ENCODE results near the gene GRIA1.

GRIA1 gene

DNA sequence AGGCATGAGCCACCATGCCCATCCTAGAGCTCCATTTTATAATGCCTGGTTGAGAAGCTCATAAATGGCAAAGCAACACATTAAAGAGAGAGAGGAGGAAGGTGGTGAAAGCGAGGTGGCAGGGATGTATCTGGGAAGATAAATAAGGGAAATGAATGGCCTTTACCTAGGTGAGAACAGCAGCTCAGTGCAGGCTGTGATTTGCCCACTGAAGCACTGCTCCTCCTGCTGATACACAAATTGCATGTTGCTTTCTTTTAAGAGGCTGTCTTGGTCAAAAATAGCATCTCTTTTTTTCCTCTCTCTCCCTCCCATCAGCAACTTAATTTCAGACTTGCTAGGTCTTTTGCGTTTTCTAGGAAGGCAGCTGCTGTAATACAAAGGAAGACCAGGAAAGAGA lies 289.4 kb downstream of the GRIA1 start:
- DNase-seq (ENCODE audit: low read depth, low spot score) = no peak

DNA sequence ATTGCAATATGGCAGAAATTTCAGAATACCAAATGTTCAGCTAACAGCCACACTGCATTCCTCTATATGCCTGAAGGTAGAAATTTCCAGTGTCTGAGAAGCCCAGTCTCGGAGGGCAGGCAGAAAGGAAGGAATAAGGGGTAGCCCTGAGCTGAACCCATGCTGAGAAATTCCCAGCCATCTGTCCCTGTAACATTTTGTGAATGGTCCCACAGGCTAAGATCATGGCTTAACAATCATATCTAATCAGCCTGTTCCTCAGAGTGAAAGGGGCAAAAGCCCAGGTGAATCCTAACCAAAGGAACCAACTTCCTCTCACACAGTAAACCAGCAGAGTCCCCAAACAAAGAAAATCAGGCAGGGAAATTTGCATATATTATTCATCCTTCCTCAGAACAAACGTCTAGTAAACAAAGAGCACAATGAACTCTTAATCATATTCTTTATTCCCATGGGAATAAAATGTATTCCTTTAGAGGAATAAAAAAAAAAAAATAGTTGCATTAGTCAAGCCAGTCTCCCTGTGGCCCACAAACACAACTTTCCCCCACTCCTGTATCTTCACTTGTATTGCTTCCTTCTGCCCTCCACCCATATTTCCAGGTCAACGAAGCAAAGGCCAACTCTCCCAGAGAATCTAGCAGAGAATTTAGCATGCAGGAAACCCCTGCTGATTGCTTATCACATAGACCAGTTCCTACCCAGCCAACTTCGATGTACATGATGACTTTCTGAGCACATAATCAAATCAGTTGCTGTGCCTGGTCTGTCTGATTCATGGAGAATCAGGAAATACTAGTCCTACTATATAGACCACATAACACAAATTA lies 290.6 kb downstream of the GRIA1 start:
- no peak for DNase-seq (ENCODE audit: low read depth, low spot score)

DNA sequence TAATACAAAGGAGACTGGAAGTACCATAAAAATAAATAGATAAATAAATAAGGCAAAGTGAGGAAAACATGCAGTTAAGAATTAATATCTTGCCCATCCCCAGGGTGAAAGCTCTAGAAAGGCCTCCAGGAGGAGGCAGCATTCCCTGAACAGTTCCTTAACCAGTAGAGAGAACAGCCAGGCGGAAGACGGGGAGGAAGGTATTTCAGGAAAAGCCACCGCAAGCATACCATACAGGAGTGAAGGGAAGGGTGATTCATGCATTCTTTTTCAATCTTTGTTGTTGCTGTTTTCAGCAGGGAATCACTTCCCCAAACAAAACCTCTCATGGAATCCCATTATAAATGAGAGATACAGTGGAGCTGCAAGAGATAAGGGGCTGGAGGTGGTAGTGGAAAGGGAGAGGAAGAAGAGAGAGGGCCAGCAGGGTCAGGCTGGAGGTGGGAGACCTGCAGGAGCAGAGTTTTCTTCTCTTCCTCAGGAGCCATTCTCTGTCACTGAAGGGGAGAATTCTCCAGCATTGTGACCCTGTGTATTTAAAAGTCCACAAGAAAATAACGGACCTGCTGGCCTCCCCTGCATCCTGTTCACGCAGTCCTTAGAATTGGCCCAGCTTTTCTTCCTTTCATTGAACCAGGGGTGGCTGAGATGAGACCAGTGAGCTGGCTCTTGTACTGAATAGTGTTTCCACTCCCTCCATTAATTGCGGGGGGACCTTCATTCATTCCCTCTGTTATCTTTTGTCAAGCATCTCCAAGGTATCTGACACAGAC lies 292.3 kb downstream of the GRIA1 start:
- DNase-seq (ENCODE audit: low read depth, low spot score) = peak; percentile 90

DNA sequence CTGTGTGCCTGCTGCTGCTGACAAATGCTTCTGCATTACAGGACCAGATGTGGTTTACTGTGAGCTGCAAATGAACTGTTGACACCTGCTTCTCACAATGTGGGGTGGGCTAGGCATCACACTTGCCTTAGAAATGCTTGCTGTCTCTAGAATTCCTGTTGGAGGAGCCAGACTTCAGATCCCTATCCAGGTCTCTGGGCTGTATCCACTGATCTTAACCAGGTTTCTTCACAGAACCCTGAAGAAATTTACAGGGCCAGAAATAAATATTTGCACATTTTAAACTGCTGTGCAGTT lies 292.8 kb downstream of the GRIA1 start:
- DNase-seq (ENCODE audit: low read depth, low spot score) = no peak

DNA sequence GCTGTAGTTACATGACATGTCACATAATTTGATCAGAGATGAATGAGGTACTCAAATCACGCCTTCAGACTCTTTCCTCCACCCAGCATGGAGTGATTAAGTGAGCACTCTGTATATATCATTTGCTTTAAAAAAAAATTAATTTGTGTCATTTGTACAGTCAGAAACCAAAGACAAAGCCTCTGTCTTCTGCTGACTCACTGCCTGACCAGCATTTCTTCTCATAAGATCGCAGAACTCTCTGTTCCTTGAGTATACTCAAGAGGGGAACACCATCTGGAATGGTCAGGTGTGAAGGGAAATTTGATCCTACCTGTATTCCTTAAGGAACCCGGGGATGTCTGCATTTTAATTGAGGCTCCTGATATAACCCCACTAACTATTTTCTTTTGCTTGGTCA lies 293.8 kb downstream of the GRIA1 start:
- no peak for DNase-seq (ENCODE audit: low read depth, low spot score)

DNA sequence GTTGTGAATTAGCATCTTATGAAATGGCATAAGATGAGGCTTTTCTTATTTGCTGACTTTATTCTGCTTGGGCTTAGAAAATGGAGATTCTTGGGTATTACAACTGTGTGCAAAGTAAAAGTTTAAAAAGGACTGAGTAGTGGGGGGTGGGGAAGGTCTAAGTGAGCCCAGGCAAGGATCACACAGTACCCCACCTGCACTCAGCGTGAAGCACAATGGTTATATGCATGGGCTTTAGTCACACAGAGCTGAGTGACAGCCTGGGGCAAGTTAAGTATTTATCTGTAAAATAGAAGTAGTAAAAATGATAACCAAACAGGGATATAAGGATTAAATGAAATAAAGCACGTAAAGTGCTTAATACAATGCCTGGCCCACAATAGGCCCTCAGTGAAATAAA lies 300.9 kb downstream of the GRIA1 start:
- no peak for DNase-seq (ENCODE audit: low read depth, low spot score)

DNA sequence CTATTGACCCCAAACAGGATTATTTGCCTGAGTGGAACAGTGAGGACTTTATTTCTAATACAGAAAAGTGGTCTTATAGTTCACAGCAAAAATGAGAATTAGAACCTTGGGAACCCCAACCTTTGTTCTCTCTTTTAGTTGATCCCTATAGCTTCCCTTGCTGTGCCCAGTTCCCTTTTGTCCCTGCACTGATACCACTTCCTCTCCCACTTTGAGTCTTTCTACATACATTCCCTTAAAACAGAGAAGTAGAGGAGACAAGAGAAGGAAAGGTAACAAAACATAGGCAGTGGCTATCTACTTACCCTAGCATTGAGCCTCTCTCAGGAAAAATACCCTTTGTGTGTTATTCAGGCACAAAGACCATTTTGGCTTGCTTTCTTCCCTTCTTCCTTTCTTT lies 301.8 kb downstream of the GRIA1 start:
- DNase-seq (ENCODE audit: low read depth, low spot score) = no peak

DNA sequence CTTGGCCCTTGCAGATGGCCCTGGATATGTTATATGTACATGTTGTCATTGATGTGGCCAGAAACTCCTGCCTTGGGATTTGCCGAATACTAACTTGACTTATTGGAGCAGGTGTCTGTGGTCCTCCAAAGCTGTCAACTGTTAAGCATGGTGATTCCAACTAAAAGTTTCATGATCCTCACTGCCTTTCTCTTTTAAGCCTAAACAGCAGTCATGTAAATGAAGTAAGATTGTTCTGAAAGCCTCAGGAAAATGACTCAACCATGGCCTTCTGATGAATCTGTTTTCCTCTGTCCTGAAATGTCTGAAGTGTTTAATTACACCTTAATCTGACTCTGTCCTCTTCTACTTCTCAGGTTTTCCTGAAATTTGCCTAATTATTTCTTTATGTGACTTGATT lies 303.2 kb downstream of the GRIA1 start:
- DNase-seq (ENCODE audit: low read depth, low spot score) = no peak

DNA sequence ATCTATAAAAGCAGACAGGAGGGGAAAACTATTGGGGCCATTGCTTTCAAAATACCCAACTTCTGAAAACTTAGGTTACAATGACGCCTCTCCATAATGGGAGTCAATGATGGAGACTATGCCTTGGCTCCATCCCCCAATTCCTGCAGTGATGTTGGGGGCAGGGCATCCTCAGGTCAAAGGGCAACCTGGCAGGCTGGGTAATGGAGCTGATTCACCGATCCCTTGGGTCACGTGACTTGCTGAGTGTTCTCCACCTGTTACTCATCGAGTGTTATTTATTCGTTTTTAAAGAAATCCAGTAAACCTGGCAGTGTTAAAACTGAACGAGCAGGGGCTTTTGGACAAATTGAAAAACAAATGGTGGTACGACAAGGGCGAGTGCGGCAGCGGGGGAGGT lies 303.9 kb downstream of the GRIA1 start:
- no peak for DNase-seq (ENCODE audit: low read depth, low spot score)

DNA sequence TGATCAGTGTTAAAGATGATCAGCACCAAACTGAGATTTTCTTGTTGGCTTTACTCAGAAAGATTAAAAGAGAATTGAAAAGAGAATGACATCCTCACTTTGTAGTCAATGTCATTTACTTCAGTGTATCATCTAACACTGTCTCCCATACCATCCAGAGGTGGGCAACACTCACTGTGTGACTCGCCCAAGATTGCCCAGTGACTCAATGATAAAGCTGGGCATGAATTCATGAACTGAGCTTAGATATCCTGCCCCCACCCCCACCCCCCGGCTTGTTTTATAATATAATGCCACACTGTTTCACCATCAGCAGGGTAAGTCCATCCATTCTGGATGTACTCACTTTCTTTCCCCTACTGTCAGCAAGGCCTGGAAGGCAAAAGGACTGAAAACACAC lies 306.1 kb downstream of the GRIA1 start:
- no peak for DNase-seq (ENCODE audit: low read depth, low spot score)

DNA sequence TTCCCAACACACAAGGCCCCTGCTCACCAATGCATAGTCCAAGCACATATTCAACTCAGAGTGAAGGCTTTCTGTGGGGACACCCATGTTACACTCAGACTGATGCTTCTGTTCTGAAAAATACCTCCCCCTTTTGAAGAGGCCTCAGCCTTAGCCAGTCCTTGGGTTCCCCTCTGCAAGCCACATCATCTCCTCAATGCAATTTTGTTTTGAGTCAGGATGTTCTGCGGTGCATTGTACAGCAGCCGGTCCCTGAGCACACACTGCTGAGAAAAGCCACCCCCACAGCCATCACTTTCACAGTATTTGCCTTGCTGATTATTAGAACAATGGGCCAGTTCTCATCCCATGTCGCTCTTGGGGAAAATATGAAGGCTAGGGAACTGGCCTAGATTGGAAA lies 307.0 kb downstream of the GRIA1 start:
- no peak for DNase-seq (ENCODE audit: low read depth, low spot score)

DNA sequence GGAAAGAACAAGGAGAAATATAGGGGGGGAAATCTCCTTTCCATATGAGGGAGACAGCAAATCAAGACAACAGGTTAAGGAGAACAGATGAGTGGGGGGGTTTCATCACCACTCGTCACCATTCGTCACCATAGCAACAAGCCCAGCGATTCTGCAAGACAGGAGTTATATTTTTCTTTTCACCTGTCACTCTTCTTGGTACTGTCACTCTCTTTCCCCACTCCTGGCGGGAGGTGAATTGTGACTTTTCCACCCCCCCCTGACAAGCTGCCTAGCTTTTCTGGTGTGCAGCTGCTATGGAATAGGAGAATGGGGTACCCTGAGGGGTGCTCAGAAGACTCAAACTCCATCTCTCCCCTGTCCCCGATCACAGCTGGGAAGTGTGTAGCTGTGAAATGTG lies 308.4 kb downstream of the GRIA1 start:
- no peak for DNase-seq (ENCODE audit: low read depth, low spot score)

DNA sequence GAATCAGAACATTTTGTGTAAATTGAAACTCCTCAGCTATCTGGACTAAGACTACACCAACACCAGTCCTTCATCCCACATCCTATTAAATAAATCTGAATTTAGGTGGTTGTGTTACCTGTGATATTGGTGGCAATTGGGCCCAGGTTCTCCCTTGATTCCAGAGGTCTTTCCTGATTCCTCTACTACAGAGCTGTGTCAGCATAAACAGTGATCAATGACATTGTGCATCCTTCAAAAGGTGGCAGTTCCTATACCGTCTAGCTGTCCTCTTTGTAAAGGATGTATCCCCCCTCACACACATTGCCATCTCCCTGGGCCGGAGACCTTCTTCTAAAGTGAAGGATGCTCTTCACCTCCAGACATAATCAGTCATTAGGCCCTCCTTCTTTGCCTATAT lies 309.0 kb downstream of the GRIA1 start:
- no peak for DNase-seq (ENCODE audit: low read depth, low spot score)

DNA sequence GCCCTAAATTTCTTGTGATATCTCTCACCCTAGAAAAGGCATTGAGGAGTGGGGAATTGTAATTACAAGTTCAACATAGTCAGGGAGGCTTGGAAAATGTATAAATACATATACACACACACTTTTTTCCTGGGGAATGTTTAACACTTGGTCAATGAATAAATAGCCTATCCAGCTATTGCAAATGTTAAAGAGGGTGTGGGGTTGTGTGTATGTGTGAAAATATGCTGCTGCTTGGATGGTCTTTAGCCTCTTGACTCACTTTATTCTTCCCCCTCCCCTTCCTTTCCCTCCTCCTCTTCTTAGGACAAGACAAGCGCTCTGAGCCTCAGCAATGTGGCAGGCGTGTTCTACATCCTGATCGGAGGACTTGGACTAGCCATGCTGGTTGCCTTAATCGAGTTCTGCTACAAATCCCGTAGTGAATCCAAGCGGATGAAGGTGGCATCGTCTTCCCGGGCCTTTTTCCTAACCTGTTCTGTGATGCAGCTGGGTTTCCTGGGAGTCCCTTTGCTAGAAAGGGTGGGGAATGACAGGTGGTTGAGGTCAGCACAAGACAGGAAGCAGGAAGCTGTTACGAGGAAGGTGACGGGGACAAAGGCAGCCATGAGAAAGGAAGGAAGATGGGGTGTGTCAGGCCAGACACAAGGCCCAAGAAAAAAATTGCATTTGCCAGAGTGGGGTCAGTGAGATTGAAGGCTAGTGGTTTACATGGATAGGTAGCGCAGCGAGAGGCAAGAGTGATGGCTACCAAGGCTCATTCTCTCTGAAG lies 311.8 kb downstream of the GRIA1 start:
- DNase-seq (ENCODE audit: low read depth, low spot score) = no peak

DNA sequence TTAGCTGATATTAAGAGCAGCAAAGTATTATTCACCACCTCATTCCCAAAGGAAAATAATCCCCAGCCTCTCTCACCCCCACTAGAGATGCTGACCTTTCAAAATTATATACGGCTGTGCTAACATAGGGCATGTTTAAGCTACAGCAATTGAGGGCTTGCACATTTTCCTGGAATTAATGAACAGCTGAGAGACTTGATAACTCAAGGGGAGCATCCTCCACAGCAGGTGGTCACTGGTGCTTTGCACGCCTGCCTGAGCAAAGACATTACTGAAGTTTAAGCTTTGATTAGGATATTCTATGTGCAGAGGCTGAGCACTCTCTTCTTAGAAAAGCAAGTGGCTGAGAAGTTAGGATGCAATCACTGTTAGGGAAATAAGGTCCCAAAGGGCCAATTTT lies 317.3 kb downstream of the GRIA1 start:
- no peak for DNase-seq (ENCODE audit: low read depth, low spot score)

DNA sequence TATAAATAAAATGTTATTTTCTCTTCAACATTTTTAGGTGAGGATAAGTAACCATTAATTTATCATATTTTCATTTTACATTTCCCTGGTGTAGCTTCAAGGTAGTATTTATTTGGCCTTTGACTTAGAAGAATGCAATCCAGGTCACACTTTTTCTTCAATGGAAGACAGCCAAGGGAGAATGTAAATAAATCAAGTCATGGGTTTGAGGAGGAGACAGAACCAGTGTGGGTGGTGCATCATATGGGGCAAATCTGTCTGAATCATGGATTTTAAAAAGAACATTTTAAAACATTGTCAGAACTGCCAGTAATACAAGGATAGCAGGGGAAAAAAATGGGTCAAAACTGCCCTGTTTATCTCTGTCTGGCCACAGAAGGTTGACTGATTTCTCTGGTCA lies 318.7 kb downstream of the GRIA1 start:
- DNase-seq (ENCODE audit: low read depth, low spot score) = no peak

DNA sequence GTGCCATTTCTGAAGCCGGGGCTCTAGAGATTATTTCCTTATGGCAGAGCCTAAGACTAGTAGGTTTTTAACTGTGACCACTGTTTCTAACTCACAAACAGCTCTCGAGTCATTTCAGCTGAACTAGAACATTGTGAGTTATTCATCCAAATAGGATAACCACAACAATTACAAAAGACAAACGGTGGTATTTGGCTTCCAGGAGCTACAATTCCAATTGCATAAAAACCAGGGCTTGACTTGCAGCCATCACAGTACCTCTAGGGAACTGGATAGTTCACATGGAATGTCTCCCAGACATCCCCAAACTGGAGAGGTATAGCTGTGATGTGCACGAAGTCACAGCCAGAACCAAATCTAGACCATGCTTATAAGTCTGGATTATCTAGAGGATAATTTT lies 323.4 kb downstream of the GRIA1 start:
- peak; percentile 21 for DNase-seq (ENCODE audit: low read depth, low spot score)

DNA sequence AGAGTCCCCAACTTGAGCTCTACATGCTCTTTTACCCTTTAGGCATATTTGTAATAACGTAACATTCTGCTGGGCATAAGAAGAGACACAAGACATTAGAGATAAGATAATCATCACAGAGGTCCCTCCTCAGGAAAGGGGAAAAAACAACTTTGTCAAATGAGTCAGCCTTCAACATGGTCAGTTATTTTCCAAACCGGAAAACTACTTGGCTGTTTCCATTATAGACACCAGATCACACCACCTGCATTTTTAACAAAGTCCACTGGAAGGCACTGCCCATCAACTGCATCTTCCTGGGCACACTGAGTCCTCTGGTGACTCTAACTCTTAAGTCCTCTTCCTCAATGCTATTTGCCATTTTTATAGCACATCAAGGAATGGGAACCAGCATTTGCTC lies 326.4 kb downstream of the GRIA1 start:
- DNase-seq (ENCODE audit: low read depth, low spot score) = no peak

DNA sequence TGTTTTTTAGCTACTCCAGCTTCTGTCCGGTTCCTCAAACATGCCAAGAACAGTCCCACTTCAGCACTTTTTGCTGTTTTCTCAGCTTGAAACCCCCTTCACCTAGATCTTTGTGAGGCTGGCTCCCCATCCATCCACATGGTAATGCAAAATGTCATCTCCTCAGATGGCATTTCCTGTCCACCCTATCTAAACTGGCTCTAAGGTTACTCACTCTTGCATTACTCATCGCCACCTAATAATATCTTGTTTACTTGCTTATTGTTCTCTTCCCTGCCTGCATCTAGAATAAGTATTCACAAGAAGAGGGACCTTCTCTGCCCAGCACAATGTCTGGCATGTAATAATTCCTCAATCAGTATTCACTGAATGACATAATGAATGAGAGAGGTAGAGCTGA lies 328.2 kb downstream of the GRIA1 start:
- peak; percentile 26 for DNase-seq (ENCODE audit: low read depth, low spot score)

DNA sequence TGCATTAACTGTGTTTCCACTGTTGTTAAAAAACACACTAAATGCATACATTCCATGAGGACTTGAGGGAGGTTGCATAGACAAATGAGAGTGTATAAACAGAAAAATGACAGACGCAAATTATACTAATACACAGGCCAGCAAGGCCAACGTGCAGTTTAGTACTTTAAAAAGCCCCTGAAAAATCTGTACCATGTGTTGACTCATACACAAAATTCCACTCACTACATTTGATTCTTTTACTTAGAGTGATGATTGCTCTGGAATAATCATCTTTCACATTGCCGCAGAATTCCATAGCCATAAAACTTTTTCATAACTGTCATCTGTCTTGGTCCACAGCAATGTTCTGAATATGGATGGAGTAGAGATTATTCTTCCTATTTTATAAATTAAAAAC lies 332.6 kb downstream of the GRIA1 start:
- no peak for DNase-seq (ENCODE audit: low read depth, low spot score)

DNA sequence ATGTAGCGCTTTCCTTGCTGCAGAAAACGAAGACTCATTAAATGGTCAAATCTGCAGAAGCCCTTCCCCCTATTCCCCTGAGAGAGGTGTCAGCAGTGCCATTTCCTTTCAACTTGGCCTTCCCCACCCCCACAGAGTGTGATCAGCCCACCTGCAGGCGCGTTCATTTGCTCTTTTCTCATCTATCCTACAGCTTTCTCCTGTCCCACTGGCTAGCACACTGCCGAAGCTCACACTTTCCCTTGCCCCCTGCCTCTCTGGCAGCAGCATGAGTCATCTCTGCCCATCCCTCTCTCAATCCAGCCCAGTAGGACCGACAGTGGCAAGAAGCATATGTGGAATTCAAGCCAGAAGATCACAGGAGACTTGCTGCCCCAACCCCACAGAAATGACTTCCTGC lies 334.4 kb downstream of the GRIA1 start:
- peak; percentile 16 for DNase-seq (ENCODE audit: low read depth, low spot score)

DNA sequence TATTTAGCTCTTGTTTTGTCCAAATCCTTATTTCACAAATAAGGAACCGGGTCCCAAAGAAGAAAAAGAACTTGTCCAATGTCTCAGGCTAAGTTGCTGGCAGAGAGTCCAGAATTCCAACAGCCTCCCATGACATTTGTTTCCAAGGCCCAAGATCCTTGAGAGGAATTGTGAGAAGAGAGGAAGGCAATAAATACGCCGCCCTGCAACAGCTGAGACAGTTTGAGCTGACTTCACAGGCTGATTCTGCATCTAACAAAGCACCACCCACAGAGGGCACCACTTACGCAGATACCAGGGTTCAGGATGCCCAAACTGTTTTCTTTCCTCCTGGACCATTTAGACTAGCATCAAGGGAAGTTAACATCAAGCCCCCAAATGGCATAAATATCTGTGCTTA lies 336.9 kb downstream of the GRIA1 start:
- no peak for DNase-seq (ENCODE audit: low read depth, low spot score)

Data from astrocyte of the hippocampus (primary cell).